ENCODE measurements around the gene KIF12. TPM values are rescaled to one million over a fixed set of nuclear protein-coding genes. Genes with fewer than 3 reads are reported as not detected.

The KIF12 gene
- total and polyA plus RNA-seq, 2 of the 13 experiments (the other 11 are each of a cell fraction or from before 2014, with no cell fraction given), result 1.8 to 12.5 TPM

- TF ChIP-seq CEBPZ (IDR thresholded peaks at IDR 0.05; ENCODE audit: low read length) (no peak), GFI1 (CRISPR knock-in tag; IDR thresholded peaks at IDR 0.05; ENCODE audit: borderline replicate concordance) (no peak), SP4 (CRISPR knock-in tag; IDR thresholded peaks at IDR 0.05) (0 out of 2 replicates have a peak, but pooled peaks have one; percentile 19), BCL6 (CRISPR knock-in tag; IDR thresholded peaks at IDR 0.05) (0 out of 2 replicates have a peak, but pooled peaks have one; percentile 10), RAD51 (IDR thresholded peaks at IDR 0.05; ENCODE audit: borderline replicate concordance) (no peak), EED (CRISPR knock-in tag; IDR thresholded peaks at IDR 0.05) (no peak), HDAC6 (IDR thresholded peaks at IDR 0.05; ENCODE audit: low read depth, low read length) (no peak), NFIC (IDR thresholded peaks at IDR 0.05; ENCODE audit: low read length) (peak; percentile 2; the same call in 1 of the 2 replicates), HNRNPL (IDR thresholded peaks at IDR 0.05; ENCODE audit: low read depth, low read length) (no peak), ZIK1 (CRISPR knock-in tag; IDR thresholded peaks at IDR 0.05; ENCODE audit: borderline replicate concordance, low read depth) (0 out of 2 replicates have a peak, but pooled peaks have one; percentile 27), ZNF20 (CRISPR knock-in tag; IDR thresholded peaks at IDR 0.05) (no peak), ZNF292 (CRISPR knock-in tag; IDR thresholded peaks at IDR 0.05; ENCODE audit: borderline replicate concordance, low read depth) (no peak), ZNF44 (CRISPR knock-in tag; IDR thresholded peaks at IDR 0.05) (no peak), ARNTL (CRISPR knock-in tag; IDR thresholded peaks at IDR 0.05) (peak; percentile 57; the same call in 1 of the 2 replicates)
- TF ChIP-seq, protein P1, sequence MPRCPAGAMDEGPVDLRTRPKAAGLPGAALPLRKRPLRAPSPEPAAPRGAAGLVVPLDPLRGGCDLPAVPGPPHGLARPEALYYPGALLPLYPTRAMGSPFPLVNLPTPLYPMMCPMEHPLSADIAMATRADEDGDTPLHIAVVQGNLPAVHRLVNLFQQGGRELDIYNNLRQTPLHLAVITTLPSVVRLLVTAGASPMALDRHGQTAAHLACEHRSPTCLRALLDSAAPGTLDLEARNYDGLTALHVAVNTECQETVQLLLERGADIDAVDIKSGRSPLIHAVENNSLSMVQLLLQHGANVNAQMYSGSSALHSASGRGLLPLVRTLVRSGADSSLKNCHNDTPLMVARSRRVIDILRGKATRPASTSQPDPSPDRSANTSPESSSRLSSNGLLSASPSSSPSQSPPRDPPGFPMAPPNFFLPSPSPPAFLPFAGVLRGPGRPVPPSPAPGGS (CRISPR knock-in tag; IDR thresholded peaks at IDR 0.05), result no peak
- TF ChIP-seq, protein P2, sequence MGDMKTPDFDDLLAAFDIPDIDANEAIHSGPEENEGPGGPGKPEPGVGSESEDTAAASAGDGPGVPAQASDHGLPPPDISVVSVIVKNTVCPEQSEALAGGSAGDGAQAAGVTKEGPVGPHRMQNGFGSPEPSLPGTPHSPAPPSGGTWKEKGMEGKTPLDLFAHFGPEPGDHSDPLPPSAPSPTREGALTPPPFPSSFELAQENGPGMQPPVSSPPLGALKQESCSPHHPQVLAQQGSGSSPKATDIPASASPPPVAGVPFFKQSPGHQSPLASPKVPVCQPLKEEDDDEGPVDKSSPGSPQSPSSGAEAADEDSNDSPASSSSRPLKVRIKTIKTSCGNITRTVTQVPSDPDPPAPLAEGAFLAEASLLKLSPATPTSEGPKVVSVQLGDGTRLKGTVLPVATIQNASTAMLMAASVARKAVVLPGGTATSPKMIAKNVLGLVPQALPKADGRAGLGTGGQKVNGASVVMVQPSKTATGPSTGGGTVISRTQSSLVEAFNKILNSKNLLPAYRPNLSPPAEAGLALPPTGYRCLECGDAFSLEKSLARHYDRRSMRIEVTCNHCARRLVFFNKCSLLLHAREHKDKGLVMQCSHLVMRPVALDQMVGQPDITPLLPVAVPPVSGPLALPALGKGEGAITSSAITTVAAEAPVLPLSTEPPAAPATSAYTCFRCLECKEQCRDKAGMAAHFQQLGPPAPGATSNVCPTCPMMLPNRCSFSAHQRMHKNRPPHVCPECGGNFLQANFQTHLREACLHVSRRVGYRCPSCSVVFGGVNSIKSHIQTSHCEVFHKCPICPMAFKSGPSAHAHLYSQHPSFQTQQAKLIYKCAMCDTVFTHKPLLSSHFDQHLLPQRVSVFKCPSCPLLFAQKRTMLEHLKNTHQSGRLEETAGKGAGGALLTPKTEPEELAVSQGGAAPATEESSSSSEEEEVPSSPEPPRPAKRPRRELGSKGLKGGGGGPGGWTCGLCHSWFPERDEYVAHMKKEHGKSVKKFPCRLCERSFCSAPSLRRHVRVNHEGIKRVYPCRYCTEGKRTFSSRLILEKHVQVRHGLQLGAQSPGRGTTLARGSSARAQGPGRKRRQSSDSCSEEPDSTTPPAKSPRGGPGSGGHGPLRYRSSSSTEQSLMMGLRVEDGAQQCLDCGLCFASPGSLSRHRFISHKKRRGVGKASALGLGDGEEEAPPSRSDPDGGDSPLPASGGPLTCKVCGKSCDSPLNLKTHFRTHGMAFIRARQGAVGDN (CRISPR knock-in tag; IDR thresholded peaks at IDR 0.05), result peak; percentile 77
- TF ChIP-seq, protein P3, sequence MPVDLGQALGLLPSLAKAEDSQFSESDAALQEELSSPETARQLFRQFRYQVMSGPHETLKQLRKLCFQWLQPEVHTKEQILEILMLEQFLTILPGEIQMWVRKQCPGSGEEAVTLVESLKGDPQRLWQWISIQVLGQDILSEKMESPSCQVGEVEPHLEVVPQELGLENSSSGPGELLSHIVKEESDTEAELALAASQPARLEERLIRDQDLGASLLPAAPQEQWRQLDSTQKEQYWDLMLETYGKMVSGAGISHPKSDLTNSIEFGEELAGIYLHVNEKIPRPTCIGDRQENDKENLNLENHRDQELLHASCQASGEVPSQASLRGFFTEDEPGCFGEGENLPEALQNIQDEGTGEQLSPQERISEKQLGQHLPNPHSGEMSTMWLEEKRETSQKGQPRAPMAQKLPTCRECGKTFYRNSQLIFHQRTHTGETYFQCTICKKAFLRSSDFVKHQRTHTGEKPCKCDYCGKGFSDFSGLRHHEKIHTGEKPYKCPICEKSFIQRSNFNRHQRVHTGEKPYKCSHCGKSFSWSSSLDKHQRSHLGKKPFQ (CRISPR knock-in tag; IDR thresholded peaks at IDR 0.05; ENCODE audit: insufficient replicate concordance), result no peak
- TF ChIP-seq, protein P4, sequence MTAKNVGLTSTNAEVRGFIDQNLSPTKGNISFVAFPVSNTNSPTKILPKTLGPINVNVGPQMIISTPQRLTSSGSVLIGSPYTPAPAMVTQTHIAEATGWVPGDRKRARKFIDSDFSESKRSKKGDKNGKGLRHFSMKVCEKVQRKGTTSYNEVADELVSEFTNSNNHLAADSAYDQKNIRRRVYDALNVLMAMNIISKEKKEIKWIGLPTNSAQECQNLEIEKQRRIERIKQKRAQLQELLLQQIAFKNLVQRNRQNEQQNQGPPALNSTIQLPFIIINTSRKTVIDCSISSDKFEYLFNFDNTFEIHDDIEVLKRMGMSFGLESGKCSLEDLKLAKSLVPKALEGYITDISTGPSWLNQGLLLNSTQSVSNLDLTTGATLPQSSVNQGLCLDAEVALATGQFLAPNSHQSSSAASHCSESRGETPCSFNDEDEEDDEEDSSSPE (CRISPR knock-in tag; IDR thresholded peaks at IDR 0.05), result peak; percentile 32; the same call in 1 of the 2 replicates
Measured at GRCh38 chr9:114058688-114059046, 40.4 kb downstream of the KIF12 start (continued).
